PFSK-1 (cell line): ENCODE measurements around the gene ELL.
A peak's percentile ranks its signal among the peaks of the same experiment; 100 is the strongest.

Experiments
- FOXP2 ChIP-seq: optimal IDR thresholded peaks from 2 replicates; pipeline ENCODE3; 2011; ENCODE audit warnings: borderline replicate concordance, control low read depth, inconsistent platforms; ENCODE audit not compliant: insufficient read depth; ENCODE audit errors: extremely low read length, extremely low read depth
- POLR2AphosphoS5 ChIP-seq: IDR thresholded peaks from 2 replicates; pipeline ENCODE4 v1.6.1; 2012; ENCODE audit warnings: low read depth, mild to moderate bottlenecking, control low read depth, low read length, moderate library complexity
- REST ChIP-seq, 2 experiments: IDR thresholded peaks; 2 replicates each; pipeline versions ENCODE4 v1.6.1 to v1.8.0; 2011 to 2012; ENCODE audit warnings: low read depth in 2 of 2, low read length in 2 of 2, control low read depth in 1 of 2, inconsistent platforms in 1 of 2, mild to moderate bottlenecking in 1 of 2, moderate library complexity in 1 of 2; ENCODE audit not compliant: insufficient read depth in 1 of 2
- SIN3A ChIP-seq: IDR thresholded peaks from 2 replicates; pipeline ENCODE4 v1.6.1; 2012; ENCODE audit warnings: mild to moderate bottlenecking, low read length, moderate library complexity, borderline replicate concordance; ENCODE audit not compliant: insufficient read depth
- TAF1 ChIP-seq: IDR thresholded peaks from 2 replicates; pipeline ENCODE4 v1.6.1; 2012; ENCODE audit warnings: low read length, control low read depth, borderline replicate concordance; ENCODE audit not compliant: insufficient read depth

Gene ELL

GRCh38 chr19:18452386-18452785 is 69.5 kb downstream of the ELL start:
- TF ChIP-seq TAF1, result no peak
- no peak for TF ChIP-seq FOXP2
- TF ChIP-seq SIN3A, result no peak
- TF ChIP-seq POLR2AphosphoS5, result no peak
- TF ChIP-seq REST (IDR thresholded peaks at IDR 0.05; ENCODE audit: insufficient read depth in 1 of 2, low read depth in 2 of 2, low read length in 2 of 2), result no peak

- TF ChIP-seq FOXP2, result peak; percentile 74
- TF ChIP-seq SIN3A, result no peak
Observed at GRCh38 chr19:18450931-18451836, 70.7 kb downstream of the ELL start.

- no peak for TF ChIP-seq REST (IDR thresholded peaks at IDR 0.05; ENCODE audit: insufficient read depth in 1 of 2, low read depth in 2 of 2, low read length in 2 of 2)
- no peak for TF ChIP-seq POLR2AphosphoS5
- TF ChIP-seq SIN3A, result no peak
- TF ChIP-seq FOXP2, result no peak
- no peak for TF ChIP-seq TAF1
Observed at GRCh38 chr19:18450021-18450930, 71.6 kb downstream of the ELL start.

- TF ChIP-seq FOXP2 (no peak), REST (IDR thresholded peaks at IDR 0.05; ENCODE audit: insufficient read depth in 1 of 2, low read depth in 2 of 2, low read length in 2 of 2) (no peak)
Observed at GRCh38 chr19:18449552-18449951, 72.3 kb downstream of the ELL start.

DNA sequence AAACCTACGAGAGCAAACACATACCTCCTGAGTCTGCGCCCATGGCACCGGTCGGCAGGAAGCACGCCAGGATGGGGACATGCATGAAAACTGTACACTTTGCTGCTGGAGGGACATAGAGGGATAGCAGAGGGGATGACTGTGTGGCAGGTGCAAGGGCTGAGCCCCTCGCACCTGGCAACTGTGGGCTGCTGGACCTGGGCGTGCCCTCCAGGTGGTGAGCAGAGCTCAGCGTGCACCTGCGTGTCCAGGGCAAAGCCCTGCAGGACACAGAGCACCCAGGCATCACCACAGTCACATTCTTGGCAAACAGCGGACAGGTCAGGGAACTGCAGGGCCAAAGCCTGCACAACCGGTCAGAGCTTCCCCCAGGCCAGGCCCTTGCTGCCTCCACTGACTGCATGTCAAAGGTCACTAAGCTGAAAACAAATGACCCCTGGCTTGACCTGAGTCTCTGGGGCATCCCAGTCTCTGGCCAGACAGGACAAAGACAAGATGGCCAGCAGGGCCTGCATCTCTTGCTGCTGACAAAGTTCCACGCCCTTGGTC is 75.0 kb downstream of the ELL start:
- TF ChIP-seq FOXP2 (no peak), SIN3A (no peak), TAF1 (no peak), REST (IDR thresholded peaks at IDR 0.05; ENCODE audit: insufficient read depth in 1 of 2, low read depth in 2 of 2, low read length in 2 of 2) (no peak), POLR2AphosphoS5 (no peak)
